Measurements from ENCODE around the gene SH3BP4.

Gene SH3BP4

DNA sequence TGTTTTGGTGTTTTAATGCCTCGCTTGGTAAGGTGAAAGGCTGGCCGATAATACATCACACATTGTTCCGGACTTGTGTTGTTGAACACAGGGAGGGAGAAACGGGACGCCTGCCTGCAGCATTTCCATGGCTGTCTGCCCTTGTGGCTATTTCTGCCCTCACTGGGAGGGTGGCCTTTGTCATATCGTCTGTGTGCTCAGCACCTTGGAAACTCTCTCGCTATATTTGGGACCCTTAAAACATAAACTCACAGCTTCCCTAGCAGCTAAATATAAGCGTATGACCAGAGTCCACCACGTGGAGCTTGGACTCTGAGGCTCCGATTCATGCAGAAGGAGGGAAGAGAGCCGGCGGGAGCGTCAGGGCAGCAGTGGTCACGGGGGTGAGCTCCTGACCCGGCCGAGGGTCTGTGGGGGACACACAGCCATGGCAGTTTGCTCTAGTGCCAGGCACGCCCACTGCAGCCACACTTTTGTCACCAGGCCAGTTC lies 111.7 kb downstream of the SH3BP4 start:
- DNase-seq, result no peak

GRCh38 chr2:235064976-235065375 lies 113.2 kb downstream of the SH3BP4 start:
- DNase-seq, result no peak

- no peak for DNase-seq
Observed at GRCh38 chr2:235066490-235066889, 114.7 kb downstream of the SH3BP4 start.

GRCh38 chr2:235066895-235067294 lies 115.1 kb downstream of the SH3BP4 start:
- no peak for DNase-seq

GRCh38 chr2:235068701-235069100 lies 116.9 kb downstream of the SH3BP4 start:
- no peak for DNase-seq

DNA sequence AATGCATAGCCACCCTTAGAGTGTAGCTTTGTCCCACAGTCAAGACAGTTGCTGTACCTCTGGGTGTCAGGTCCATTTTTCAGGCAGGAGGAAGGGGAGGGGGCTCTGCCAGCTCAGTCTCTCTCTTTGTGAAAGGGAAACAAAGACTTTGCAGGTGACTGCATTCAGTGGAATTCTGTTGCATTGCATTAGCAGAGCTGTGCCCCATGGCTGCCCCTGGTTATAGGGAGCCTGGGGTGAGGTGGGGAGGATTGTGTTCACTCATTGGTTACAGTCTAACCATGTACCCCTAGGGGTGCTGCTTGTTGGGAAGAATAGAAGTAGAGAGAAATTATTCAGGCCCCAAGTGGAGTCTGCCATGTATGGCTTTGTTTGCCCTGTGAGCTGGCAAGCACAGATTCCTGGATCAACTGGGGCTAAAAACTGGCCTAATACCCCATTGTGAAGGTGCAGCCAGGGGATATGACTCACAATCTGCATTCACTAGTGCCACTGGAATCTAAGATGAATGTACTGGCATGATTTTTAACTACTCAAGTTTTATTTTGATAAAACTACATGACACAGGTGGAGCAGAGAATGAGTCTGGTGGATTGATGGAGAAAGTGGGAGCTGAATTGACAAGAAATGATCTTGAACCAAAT lies 118.4 kb downstream of the SH3BP4 start:
- no peak for DNase-seq

- DNase-seq, result no peak
Observed at GRCh38 chr2:235073868-235074413, 122.1 kb downstream of the SH3BP4 start.

DNA sequence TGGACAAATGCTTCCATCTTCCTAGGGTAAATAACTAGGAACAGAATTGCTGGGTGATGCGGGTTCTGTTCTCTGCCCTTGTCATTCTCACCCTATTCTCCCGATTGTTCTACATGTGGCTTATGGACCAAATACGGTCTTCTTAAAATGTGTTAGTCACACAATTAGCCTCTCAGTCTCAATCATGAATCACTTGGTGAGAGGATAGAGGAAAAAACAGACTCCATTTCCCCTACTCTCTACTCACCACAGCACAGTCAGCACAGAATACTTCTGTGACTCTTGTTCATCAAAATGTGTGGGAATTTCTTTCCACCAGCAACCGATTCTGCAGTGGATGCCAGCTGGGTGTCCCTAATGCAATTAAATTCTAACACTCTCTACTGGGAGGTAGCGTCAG lies 125.2 kb downstream of the SH3BP4 start:
- no peak for DNase-seq

- DNase-seq, result no peak
Observed at GRCh38 chr2:235078182-235078581, 126.4 kb downstream of the SH3BP4 start.

GRCh38 chr2:235078914-235079472 lies 127.2 kb downstream of the SH3BP4 start:
- DNase-seq, result no peak

GRCh38 chr2:235080101-235080500 lies 128.3 kb downstream of the SH3BP4 start:
- no peak for DNase-seq

DNA sequence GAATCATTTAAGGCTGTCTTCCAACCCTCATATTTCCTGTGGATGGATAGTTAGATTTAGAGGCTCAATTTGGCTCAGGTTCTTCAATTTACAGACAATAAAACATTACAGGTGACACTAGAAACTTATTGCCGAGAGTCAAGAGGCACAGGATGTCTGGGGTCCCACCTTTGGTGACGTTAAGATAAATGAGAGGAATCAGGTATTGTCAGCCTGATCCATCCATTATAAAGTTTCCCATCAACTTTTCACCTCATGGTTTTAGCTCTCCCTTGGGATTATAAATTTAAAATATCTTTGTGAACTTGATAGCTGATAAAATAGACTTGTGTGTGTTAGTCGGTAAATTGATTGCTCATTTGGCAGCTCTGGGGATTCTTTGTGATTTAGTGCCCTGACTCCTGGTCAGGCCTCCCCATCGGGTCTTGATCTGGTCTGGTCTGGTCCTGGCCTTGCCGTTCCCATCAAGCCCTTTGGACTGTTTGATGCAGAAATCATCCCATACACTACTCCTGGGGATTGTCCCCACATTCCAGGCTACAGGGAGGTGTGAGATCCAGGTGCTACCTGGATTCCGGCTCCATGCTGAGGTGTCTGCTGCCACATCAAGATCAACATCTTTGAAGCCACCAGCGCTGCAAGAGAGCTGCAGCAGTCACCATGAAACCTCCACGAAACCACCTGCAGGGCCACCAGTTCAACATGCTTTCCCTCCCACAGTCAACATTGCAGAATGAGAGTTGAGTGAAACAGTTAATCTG lies 130.9 kb downstream of the SH3BP4 start:
- DNase-seq, result no peak

DNA sequence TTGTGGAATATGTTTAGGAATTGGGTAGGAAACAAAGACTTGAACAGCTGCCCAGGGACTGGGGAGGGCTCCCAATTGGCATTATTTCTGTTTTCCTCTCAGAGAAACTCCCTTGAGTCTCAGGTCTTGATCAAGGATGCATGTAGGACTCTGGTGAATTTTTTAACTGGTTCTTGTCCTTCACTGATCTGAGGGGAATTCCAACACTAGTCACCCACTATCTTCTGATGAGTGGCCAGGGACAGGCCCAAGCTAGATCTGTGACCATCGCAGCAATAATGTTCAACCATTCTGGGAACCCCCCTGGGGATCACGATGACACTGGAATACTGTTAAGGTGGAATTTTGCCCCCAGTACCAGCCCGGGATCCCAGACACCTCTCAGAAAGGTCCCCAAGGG lies 132.0 kb downstream of the SH3BP4 start:
- DNase-seq, result no peak

DNA sequence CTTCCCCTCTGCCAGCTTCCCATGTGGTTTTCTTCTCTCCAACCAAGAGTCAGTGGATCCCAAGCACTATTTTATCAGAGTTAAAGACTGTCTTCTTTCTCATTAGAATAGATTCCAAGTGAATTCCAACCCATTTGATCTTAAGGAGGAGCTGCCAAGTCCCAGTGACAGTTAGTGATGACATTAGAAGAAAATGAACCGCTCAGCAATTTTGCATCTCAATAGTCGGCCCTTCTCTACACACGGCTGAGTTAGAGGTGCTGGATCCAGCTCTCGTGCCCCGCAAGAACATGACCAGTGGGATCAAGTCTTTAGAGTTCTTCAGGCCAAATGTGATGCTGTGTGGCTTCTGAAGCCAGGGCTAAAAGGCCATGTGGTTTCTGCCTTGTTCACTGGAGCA lies 132.6 kb downstream of the SH3BP4 start:
- DNase-seq, result no peak

DNA sequence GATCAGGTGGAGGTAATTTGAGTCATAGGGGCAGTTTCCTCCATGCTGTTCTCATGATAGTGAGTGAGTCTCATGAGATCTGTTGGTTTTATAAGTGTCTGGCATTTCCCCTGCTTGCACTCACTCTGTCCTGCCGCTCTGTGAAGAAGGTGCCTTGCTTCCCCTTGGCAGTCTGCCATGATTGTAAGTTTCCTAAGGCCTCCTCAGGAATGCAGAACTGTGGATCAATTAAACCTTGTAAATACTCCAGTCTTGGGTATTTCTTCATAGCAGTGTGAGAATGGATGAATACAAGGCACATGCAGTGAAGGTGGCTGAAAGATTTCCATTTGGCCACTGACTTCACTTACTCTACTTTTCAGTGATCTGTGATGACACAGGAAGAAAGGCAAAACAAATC lies 133.7 kb downstream of the SH3BP4 start:
- no peak for DNase-seq

DNA sequence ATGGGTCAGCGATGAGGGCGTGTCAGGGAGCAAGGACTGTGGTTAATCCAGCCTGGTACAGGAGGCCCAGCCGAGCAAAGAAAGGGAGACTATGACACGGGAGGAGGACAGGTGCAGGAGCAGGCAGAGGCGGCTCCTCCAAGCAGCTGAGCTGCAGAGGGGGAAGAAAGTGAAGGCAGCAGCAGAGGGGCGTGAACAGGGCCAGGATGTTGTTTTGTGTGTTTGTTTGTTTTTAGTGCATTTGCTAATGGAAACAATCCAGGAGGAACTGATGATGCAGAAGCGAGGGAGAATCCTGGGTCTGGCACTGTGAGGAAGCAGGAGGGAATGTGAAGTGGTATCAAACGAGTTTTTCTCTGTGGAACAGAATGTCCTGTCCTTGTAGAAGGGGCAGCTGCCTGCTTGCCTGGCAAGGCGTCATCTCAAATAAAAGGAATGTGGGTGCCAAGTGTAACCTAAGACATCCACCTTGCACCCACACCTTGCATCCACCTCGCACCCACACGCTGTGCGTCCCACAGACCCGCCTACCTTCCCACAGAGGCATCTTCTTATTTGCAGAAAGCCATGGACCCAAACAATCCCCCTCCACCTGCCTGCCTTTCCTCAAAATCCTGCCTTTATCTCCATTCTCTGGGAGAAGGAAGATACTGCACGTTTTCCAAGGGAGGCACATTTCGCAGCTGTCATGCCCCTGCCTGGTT lies 134.8 kb downstream of the SH3BP4 start:
- DNase-seq, result no peak

DNA sequence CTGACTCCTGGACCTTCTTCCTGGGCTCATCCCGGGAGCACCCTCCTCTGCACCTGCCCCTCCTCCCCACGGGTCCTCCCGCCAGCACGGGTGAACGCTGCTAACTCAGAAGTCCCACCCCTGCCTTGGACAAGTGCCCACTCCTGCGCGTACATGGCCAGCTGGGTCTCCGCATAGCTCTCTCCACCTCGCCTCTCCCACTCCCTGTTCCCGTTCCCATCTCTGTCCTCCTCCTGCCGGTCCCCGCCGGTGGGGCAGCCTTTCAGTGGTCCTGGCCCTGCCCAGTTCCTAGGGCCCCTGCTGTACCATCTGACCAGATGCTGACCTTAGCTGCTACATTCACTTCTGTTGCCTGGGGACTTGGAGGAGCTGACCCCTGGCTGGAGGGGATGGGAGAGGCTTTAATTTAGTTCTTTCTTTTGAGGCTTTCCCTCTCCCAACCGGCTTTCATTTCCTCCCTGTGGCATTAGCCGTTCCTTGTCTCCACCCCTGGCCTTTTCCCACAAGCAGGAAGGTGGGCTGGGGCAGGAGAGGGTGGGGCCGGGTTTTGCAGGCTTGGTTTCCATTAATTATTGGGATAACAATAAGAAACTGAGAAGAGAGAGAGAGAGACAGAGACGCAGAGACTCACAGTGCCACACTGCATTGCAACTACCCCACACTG lies 136.1 kb downstream of the SH3BP4 start:
- DNase-seq, result no peak

GRCh38 chr2:235088496-235088921 lies 136.7 kb downstream of the SH3BP4 start:
- no peak for DNase-seq

- DNase-seq, result peak; percentile 2
Observed at GRCh38 chr2:235091421-235091820, 139.6 kb downstream of the SH3BP4 start.

DNA sequence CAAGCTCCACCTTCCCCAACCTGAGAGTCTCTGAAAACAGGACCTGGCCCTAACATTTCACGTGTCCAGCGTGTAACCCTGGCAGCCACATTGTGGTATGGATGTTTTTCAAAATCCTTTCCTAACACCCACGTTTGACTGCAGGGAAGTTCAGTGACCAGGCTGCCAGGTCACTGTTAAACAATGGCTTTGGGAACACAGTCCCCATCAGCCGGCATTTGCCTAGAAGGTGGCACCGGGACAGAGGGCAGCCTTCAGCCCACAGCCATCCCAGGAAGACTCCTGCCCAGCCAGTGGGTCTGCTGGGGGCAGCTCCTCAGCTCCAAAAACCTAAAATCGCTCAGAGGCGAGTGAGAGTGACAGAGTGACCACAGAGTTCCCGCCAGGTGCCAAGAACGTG lies 140.2 kb downstream of the SH3BP4 start:
- no peak for DNase-seq

DNA sequence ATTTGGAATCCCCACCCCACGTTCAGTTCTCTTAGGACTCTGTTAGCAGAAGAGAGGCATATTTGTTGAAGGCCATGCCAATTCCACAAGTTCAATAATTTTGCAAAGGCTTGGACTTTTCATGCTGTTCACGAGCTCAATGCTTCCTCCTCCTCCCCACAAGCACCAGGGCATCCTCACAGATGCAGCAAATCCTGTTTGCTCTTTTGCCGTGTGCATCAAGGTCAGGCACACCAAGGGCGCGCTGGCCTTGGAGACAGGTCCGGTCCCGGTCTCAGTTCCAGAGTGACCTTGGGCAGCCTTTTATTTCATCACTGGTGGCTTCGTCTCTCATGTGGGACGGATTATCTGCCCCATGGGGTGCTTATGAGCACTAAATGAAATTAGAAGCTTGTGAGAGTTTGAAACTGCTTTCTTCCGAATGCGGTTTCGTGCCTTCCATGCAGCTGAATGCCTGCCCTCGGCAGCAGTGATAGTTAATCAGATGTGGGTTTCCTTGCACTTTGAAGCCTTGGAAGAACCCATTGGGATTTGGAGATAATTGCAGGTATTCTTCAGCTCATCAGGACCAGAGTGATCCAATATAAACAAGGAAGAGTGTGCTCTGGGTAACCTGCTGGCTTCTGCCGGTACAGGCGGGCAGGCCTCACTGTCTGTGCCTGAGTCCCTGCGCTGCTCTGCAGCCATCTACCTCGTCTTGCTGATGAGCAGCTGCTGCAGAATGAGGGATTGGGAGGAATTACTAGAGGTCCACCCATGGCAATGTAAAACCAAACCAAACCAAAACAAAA lies 140.8 kb downstream of the SH3BP4 start:
- DNase-seq, result no peak

GRCh38 chr2:235094457-235094856 lies 142.6 kb downstream of the SH3BP4 start:
- no peak for DNase-seq

Measured in hematopoietic multipotent progenitor cell treated with erythropoietin and hydrocortisone succinate and interleukin-3 and kit ligand, for 4 days (in vitro differentiated cells).